ENCODE measurements around the gene ANKRD50.

Gene ANKRD50

DNA sequence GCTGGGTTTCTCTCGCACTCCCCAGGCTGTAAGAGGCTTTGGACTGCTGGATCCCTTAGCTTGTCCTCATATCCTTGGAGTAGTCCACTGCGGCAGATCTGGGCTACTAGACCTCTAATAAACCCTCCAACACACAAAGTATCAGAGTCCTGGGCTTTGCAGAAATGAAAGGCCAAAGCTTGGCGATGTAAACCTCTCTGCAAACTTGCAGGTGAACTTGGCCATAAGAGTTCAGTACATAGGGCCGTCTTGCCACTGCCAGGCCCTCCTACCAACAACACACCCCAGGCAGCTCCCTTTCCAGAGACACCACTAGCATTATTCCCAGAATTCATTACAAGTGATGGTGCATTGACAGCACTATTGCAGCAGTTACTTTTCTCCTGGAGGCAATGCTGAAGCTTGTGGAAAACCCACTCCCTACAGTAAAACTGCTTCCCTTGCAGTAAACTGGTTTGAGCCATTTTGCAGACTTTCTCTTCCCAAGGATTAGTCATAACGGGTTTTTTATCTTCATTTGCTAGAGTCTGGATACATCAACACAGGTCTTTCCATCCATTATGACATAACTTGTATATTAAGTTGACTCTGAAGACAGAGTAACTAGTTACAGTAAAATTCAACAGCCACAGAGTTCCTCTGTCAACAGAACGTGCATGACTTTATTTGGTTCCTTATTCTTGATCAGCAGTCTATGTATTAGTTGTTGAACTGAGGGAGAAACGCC, 2.4 kb downstream of the ANKRD50 start:
- DNase-seq: no peak

GRCh38 chr4:124708517-124709300, 3.8 kb downstream of the ANKRD50 start:
- no peak for DNase-seq

DNA sequence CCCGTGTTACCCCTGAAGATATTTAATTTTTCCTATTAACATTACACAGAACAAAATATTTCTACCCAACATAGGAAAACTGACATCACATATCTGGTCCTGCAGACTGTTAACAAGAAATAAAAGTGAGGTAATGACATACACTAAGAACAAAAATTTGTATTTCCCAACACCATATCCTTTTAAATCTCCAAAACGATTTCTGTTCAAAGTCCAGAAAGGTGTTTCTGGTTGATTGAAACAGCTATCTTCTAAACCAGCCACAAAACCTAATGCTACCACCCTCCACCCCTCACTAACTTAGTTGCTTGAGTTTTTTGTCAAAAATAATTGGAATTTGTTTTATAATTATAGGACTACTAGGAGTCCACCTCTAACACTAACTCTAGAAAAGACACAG, 7.1 kb downstream of the ANKRD50 start:
- no peak for DNase-seq

GRCh38 chr4:124703154-124703553, 9.4 kb downstream of the ANKRD50 start:
- no peak for DNase-seq

GRCh38 chr4:124697441-124697840, 15.1 kb downstream of the ANKRD50 start:
- DNase-seq: no peak

GRCh38 chr4:124696182-124696581, 16.4 kb downstream of the ANKRD50 start:
- no peak for DNase-seq

DNA sequence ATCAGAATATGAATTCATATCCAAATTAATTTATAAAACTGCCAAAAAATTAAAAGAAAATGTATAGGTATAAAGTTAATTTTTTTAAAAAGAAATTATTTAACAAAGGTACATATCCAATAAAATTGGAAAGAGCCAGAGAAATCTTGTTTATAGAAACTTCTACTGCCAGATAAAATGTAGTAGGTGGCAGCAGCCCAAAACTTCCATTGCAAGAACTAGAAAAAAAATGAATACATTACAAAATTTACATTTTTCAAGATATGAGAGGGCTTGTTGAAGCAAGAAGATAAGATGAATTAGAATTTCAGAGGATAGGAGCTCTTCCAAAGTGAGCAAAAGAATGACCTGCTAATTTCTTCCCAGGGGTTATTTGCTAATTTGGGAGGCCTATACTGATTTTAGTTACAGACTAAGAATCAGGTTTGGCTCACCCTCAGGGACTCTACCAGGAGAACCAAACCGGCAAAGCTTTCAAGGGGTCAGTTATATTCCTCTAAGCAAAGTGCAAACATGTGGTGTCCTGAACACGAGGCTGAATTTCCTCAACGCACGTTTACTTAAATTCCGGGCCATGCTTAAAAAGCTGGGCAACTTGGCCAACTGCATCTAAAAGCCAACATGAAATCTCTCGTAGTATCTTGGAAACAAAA, 17.5 kb downstream of the ANKRD50 start:
- DNase-seq: no peak

DNA sequence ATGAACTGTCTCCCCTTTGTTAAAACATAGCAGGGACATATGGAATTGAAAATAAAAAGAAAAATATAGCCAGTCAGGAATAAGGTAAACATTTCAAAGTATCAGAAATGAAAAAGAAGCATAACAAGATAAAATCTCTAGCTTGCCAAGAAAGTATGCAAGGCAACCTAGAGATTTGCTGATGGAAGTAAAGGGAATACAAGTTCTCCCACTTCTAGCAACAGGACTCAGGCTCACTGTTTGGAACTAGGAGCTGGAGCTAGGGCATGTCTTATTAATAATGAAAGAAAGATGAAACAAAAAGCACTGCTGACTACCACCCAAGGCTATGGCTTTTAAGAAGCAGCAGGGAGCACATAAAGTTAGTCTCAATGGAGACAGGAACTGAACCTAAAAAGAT, 18.2 kb downstream of the ANKRD50 start:
- DNase-seq: no peak

DNA sequence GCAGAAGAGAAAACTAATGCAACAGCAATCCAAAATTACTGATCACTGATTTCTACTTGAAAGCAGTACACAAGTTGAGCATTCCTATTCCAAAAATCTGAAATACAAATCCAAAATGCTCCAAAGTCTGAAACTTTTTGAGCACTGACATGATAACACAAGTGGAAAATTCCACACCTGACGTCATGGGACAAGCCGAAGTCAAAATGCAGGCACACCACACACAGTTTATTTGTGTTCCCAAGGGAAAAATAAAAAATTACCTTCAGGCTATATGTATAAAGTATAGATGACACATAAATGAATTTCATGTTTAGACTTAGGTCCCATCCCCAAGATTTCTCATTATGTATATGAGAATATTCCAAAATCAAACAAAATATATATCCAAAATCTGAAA, 20.7 kb downstream of the ANKRD50 start:
- no peak for DNase-seq

GRCh38 chr4:124686279-124686678, 26.3 kb downstream of the ANKRD50 start:
- no peak for DNase-seq

- DNase-seq: no peak
Observed at GRCh38 chr4:124685851-124686250, 26.7 kb downstream of the ANKRD50 start.

GRCh38 chr4:124684301-124684700, 28.2 kb downstream of the ANKRD50 start:
- DNase-seq: no peak

GRCh38 chr4:124682384-124682783, 30.1 kb downstream of the ANKRD50 start:
- DNase-seq: no peak

DNA sequence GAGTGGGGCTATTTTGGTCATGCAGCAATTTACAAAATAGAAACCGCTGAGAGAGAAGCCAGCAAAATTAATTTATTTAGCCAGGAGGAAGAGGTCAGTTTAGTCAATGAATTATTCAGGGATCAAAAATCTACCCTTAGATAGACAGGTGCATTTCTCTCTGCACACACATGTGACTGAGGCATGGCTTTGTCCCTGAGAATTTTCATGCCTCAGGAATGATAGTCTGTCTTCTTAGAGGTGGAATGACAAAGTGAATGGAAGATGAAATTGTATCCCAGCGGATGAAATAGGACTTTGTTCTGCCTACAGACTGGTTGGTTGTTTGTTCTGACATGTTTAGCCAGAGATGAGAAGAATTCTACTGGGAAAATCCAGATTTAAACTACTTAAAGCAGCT, 46.0 kb downstream of the ANKRD50 start:
- DNase-seq: no peak

DNA sequence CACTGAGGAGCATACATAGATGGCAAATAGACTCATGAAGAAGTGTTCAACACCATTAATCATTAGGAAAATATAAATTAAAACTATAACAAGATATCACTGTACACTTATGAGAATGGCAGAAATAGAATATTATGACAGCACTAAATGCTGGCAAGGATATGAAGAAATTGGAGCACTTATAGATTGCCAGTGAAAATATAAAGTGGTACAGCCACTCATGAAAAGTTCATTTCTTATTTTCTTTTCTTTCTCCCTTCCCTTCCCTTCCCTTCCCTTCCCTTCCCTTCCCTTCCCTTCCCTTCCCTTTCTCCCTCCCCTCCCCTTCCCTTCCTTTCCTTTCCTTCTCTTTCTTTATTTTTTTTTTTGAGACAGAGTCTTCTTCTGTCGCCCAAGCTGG, 53.7 kb downstream of the ANKRD50 start:
- no peak for DNase-seq

DNA sequence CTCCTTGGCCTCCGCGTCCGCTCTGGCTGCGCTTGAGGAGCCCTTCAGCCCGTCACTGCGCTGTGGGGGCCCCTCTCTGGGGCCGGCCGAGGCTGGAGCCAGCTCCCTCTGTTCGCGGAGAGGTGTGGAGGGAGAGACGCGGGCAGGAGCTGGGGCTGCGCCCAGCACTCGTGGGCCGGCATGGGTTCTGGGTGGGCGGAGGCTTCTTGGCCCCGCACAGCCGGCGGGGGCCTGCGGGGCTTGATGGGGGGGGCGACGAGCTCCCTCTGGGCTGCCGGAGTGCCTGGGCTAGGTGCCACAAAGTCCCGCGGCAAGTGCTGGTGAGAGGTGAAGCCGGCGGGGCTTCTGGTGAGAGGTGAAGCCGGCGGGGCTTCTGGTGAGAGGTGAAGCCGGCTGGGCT, 61.9 kb downstream of the ANKRD50 start:
- DNase-seq: no peak

- DNase-seq: no peak
Observed at GRCh38 chr4:124647599-124647998, 64.9 kb downstream of the ANKRD50 start.

- no peak for DNase-seq
Observed at GRCh38 chr4:124644621-124645020, 67.9 kb downstream of the ANKRD50 start.

GRCh38 chr4:124642846-124643245, 69.7 kb downstream of the ANKRD50 start:
- no peak for DNase-seq

DNA sequence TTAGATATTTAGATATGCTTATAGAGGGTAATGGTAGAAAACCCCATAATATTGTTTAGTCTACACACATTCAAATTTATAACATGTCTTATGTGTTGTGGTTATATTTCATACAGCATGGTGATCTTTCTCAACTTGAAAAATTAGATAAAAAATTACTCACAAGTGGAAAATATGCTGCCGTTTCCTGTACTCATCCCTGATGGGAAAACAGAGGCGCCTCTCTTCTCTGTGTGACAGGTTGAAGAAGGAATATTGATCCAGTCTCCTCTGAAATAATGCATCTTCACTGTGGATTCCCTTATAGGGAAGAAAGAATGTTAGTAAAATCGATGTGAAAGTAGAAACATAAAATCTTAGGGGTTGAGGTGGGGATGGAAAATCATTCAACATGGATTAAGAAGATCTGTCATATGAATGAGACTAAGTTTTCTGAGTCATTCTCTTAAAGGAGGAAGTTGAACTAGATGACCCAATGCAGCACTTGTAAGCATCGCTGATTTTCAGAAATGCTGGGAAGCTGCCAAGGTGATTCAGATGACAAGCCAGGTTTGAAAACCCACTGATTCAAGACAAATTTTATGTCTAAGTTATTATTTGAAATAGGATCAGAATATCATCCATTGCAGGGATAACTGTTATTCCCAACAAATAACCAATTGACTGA, 70.7 kb downstream of the ANKRD50 start:
- DNase-seq: no peak

- DNase-seq: no peak
Observed at GRCh38 chr4:124640022-124640730, 72.4 kb downstream of the ANKRD50 start.

- DNase-seq: no peak
Observed at GRCh38 chr4:124637321-124637720, 75.2 kb downstream of the ANKRD50 start.

- DNase-seq: no peak
Observed at GRCh38 chr4:124636788-124637187, 75.7 kb downstream of the ANKRD50 start.

All from NCI-H146 (cell line).